C4-2B (cell line): ENCODE measurements around the gene SUN1.

Experiments used
- H3K27ac ChIP-seq: fragments of 450-650 bp; 2 replicates; pipeline ENCODE4 v1.5.1; 2017
- CTCF ChIP-seq: fragments of 450-650 bp; conservative IDR thresholded peaks from 2 replicates; pipeline ENCODE4 v1.5.1; 2017; ENCODE audit warnings: mild to moderate bottlenecking
- ZFX ChIP-seq: fragments of 450-650 bp; IDR thresholded peaks from 2 replicates; pipeline ENCODE4 v1.6.1; 2017

Gene SUN1

GRCh38 chr7:879706-880105 lies 47.4 kb downstream of the SUN1 start:
- no peak for TF ChIP-seq CTCF
- no peak for TF ChIP-seq ZFX
- H3K27ac ChIP-seq, result peak overlapping the region; percentile 86

- TF ChIP-seq CTCF (no peak), ZFX (no peak)
- H3K27ac ChIP-seq, result peak overlapping the region; percentile 86
These were observed 48.2 kb downstream of the SUN1 start for GRCh38 chr7:880450-880849.

GRCh38 chr7:881441-882234 lies 49.4 kb downstream of the SUN1 start:
- TF ChIP-seq ZFX (no peak), CTCF (no peak)
- peak overlapping the region; percentile 86 for H3K27ac ChIP-seq

GRCh38 chr7:882336-883035 lies 50.2 kb downstream of the SUN1 start:
- TF ChIP-seq CTCF (no peak), ZFX (no peak)

GRCh38 chr7:883055-884021 lies 51.1 kb downstream of the SUN1 start:
- H3K27ac ChIP-seq, result peak overlapping the region; percentile 86
- peak; percentile 57; the same call in 1 of the 2 replicates for TF ChIP-seq ZFX
- no peak for TF ChIP-seq CTCF

More at GRCh38 chr7:882336-883035, 50.2 kb downstream of the SUN1 start:
- peak overlapping the region; percentile 86 for H3K27ac ChIP-seq

GRCh38 chr7:884191-885003 lies 52.1 kb downstream of the SUN1 start:
- no peak for TF ChIP-seq ZFX
- no peak for TF ChIP-seq CTCF
- peak overlapping the region; percentile 86 for H3K27ac ChIP-seq
